ENCODE measurements around the gene SF3B1. TPM values are rescaled to one million over a fixed set of nuclear protein-coding genes. Genes with fewer than 3 reads are reported as not detected.
"Not testable (repeated sequence)": the region's sequence is repeated elsewhere in the genome, so short reads cannot be mapped to it uniquely, and the experiment has no call there.

SF3B1 gene
- total RNA-seq, 1 experiment from 2014 or later, result 292 TPM

GRCh38 chr2:197423307-197423706 is 11.5 kb downstream of the SF3B1 start:
- Histone ChIP-seq H3K27ac (no peak overlapping the region), H3K27me3 (no peaks in the 10 kb centered on the region), H3K4me3 (no peak overlapping the region), H3K36me3 (peaks cover 48% of the 10 kb centered on the region), H3K9me3 (replicated peaks) (no peaks in the 10 kb centered on the region), H3K4me1 (no peaks in the 10 kb centered on the region)
- no peak for DNase-seq

DNA sequence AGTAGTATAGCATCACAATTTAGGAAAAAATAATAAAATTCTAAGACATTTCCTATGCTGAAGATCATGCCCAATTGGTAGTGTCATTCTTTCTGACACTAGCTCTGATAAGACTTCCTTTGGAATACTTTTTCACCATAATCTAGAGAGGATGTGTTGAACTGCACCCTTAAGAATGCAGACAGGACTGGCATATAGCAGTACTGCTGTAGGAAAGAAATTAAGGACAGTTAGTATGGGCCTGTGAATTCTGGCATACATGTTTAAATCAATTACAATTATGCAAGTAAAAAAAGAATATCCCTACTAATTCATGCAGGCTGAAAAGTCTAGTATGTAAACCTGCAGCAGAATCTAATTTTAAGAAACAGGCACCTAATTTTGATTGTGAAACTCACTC is 15.4 kb downstream of the SF3B1 start:
- Histone ChIP-seq H3K9me3 (replicated peaks) (no peaks in the 10 kb centered on the region), H3K4me1 (no peaks in the 10 kb centered on the region), H3K4me3 (no peak overlapping the region), H3K27ac (no peak overlapping the region), H3K27me3 (no peaks in the 10 kb centered on the region), H3K36me3 (peaks cover 74% of the 10 kb centered on the region)
- no peak for DNase-seq

DNA sequence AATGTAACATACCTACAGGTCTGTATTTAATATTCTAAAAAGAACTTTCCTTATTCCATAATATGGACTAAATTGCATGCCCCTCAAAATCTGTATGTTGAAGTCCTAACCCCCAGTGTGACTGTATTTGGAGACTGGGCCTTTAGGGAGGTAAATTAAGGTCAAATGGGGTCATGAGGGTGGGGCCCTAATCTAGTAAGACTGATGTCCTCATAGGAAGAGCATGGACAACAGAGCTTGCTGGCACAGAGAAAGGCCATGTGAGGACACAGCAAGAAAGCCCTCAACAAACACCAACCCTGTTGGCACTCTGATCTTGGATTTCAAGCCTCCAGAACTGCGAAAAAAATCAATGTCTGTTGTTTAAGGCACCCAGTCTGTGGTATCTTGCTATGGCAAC is 18.6 kb downstream of the SF3B1 start:
- DNase-seq, result no peak
- H3K9me3 ChIP-seq (replicated peaks), result no peaks in the 10 kb centered on the region
- H3K36me3 ChIP-seq, result peaks cover 87% of the 10 kb centered on the region
- no peak overlapping the region for H3K27ac ChIP-seq
- no peak overlapping the region for H3K4me3 ChIP-seq
- no peaks in the 10 kb centered on the region for H3K4me1 ChIP-seq
- no peaks in the 10 kb centered on the region for H3K27me3 ChIP-seq

DNA sequence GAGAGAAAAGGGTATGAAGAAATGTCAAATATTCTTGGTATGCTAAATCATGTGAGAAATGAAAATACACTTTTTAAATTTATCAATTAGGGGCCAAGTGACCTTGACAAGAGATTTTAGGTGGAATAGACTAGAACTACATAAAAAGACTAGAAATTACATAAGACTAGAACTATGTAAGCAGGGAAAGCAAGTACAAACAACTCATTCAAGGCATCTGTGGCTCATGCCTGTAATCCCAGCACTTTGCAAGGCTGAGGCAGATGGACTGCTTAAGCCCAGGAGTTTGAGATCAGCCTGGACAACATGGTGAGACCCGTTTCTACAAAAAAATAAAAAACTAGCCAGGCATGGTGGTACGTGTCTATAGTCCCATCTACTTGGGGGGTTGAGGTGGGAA is 20.3 kb downstream of the SF3B1 start:
- H3K27ac ChIP-seq, result no peak overlapping the region
- H3K9me3 ChIP-seq (replicated peaks), result no peaks in the 10 kb centered on the region
- DNase-seq, result no peak
- no peaks in the 10 kb centered on the region for H3K27me3 ChIP-seq
- H3K4me3 ChIP-seq, result no peak overlapping the region
- no peaks in the 10 kb centered on the region for H3K4me1 ChIP-seq
- H3K36me3 ChIP-seq, result peaks cover 87% of the 10 kb centered on the region

GRCh38 chr2:197414039-197414438 is 20.8 kb downstream of the SF3B1 start:
- no peak overlapping the region for H3K4me3 ChIP-seq
- no peaks in the 10 kb centered on the region for H3K27me3 ChIP-seq
- no peaks in the 10 kb centered on the region for H3K4me1 ChIP-seq
- H3K27ac ChIP-seq, result no peak overlapping the region
- H3K36me3 ChIP-seq, result peaks cover 87% of the 10 kb centered on the region
- no peaks in the 10 kb centered on the region for H3K9me3 ChIP-seq (replicated peaks)
- DNase-seq, result no peak

GRCh38 chr2:197405582-197405981 is 29.2 kb downstream of the SF3B1 start:
- Histone ChIP-seq H3K27ac (no peak overlapping the region), H3K9me3 (replicated peaks) (no peaks in the 10 kb centered on the region), H3K4me1 (no peaks in the 10 kb centered on the region; the same call in 1 of the 2 replicates), H3K27me3 (no peaks in the 10 kb centered on the region), H3K36me3 (peaks cover 98% of the 10 kb centered on the region), H3K4me3 (no peak overlapping the region)
- no peak for DNase-seq

- no peak overlapping the region for H3K4me3 ChIP-seq
These were observed 34.8 kb downstream of the SF3B1 start for GRCh38 chr2:197399887-197400540.

GRCh38 chr2:197398913-197399312 is 35.9 kb downstream of the SF3B1 start:
- no peak for DNase-seq
- H3K27me3 ChIP-seq, result no peaks in the 10 kb centered on the region
- no peaks in the 10 kb centered on the region for H3K9me3 ChIP-seq (replicated peaks)
- no peak overlapping the region for H3K4me3 ChIP-seq
- H3K4me1 ChIP-seq, result no peaks in the 10 kb centered on the region; the same call in 1 of the 2 replicates
- H3K27ac ChIP-seq, result no peak overlapping the region
- H3K36me3 ChIP-seq, result peaks cover 99% of the 10 kb centered on the region

More at GRCh38 chr2:197399887-197400540, 34.8 kb downstream of the SF3B1 start:
- no peaks in the 10 kb centered on the region for H3K9me3 ChIP-seq (replicated peaks)
- no peaks in the 10 kb centered on the region; the same call in 1 of the 2 replicates for H3K4me1 ChIP-seq
- no peak for DNase-seq
- no peaks in the 10 kb centered on the region for H3K27me3 ChIP-seq
- peaks cover 100% of the 10 kb centered on the region for H3K36me3 ChIP-seq
- no peak overlapping the region for H3K27ac ChIP-seq

GRCh38 chr2:197391220-197391717 is 43.6 kb downstream of the SF3B1 start:
- H3K27me3 ChIP-seq, result no peaks in the 10 kb centered on the region
- H3K27ac ChIP-seq, result no peak overlapping the region
- no peaks in the 10 kb centered on the region for H3K4me1 ChIP-seq
- H3K4me3 ChIP-seq, result no peak overlapping the region
- H3K9me3 ChIP-seq (replicated peaks), result no peaks in the 10 kb centered on the region
- H3K36me3 ChIP-seq, result peaks cover 54% of the 10 kb centered on the region
- DNase-seq, result no peak

DNA sequence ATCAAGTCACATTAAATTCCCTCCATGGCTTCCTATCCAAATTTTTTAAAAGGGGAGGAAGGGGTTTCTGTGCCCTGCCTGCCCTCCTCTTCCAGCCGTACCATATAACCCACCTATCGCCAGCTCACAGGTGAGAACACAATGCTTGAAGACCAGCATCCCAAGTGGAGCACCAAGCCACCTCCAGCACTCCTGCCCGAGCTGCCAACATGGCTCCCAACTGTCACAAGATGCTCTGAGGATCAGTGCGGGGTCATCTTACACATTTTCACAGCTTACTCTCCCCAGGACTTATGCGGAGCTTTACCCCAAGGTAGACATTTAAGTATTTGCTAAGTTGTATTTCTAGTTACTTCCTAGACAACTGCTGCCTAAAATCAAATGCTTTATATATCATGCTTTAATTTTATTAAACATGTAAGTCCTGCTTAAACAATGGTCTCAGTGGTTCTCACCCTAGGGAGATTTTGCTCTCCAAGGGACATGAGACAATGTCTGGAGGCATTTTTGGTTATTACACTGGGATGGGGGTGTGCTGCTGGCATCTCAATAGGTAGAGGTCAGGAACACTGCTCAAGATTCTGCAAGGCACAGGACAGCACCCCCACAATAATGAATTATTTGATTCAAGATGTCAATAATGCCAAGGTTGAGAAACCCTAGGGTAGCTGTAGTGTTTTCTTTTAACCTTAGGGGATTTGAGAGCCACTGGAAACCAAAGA is 45.8 kb downstream of the SF3B1 start:
- Histone ChIP-seq H3K27ac (no peak overlapping the region), H3K36me3 (peaks cover 33% of the 10 kb centered on the region), H3K9me3 (replicated peaks) (no peaks in the 10 kb centered on the region), H3K4me1 (no peaks in the 10 kb centered on the region), H3K27me3 (no peaks in the 10 kb centered on the region), H3K4me3 (no peak overlapping the region)
- peak in 1 of 2 experiments; percentile 10 for DNase-seq

DNA sequence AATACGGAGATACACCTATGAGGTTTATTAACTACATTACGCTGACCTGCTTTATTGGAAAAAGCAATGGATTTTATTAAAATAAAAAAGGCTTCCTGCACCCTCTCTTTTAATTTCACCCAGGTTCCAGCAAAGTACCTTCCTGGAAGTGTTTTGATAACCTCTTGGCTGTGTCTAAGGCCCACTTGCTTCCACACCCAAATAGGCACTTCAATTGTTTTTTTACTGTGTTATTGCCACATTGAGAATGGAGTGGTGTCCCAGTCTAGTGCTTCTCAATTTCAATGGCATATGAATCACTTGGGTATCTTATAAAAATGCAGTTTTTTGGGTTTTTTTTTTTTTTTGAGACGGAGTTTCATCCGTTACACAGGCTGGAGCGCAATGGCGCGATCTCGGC is 47.6 kb downstream of the SF3B1 start:
- Histone ChIP-seq H3K4me1 (no peaks in the 10 kb centered on the region), H3K27me3 (no peaks in the 10 kb centered on the region), H3K27ac (no peak overlapping the region), H3K9me3 (replicated peaks) (no peaks in the 10 kb centered on the region), H3K36me3 (peaks cover 18% of the 10 kb centered on the region), H3K4me3 (no peak overlapping the region)
- no peak for DNase-seq

DNA sequence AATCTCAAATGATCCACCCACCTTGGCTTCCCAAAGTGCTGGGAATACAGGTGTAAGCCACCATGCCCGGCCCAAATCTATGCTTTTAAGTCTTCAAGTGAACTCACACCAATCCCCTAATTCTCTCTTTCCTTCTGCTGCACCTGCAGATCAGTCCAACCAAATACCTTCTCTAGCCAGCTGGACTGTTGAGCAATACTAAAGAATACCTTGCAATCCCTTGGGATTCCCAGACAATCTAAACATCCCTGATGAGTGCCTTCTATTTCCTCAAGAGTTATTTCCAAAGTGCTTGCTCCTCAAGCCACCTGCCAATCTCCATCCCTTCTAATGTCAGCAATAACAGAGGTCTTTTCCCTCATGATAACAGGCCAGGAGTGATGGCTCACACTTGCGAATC is 48.6 kb downstream of the SF3B1 start:
- Histone ChIP-seq H3K4me3 (no peak overlapping the region), H3K4me1 (no peaks in the 10 kb centered on the region), H3K9me3 (replicated peaks) (no peaks in the 10 kb centered on the region), H3K27ac (no peak overlapping the region), H3K27me3 (no peaks in the 10 kb centered on the region), H3K36me3 (peaks cover 11% of the 10 kb centered on the region)
- no peak for DNase-seq

DNA sequence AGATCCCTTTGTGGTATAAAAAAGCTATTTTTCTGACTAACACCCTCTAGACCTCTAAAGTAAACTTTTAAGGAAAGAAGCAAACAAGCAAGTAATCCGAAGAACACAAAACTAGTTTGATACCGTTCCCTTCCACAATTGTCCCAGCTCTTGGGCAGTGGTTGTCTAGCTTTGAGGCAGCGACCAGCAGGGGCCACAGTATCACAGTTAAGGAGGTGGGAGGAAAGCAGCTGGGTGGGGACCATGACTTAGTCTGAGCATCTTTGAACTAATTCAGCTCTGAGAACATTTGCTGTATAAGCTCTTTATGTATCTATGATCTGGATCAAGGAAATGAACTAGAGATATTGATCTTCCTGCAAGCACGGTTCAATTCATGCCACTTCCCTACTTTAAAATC is 51.0 kb downstream of the SF3B1 start:
- DNase-seq, result no peak
- Histone ChIP-seq H3K4me3 (no peak overlapping the region), H3K36me3 (no peaks in the 10 kb centered on the region; the same call in 1 of the 2 replicates), H3K9me3 (replicated peaks) (no peaks in the 10 kb centered on the region), H3K4me1 (no peaks in the 10 kb centered on the region), H3K27me3 (no peaks in the 10 kb centered on the region), H3K27ac (no peak overlapping the region)

GRCh38 chr2:197381641-197382040 is 53.2 kb downstream of the SF3B1 start:
- DNase-seq, result no peak
- Histone ChIP-seq H3K4me1 (no peaks in the 10 kb centered on the region), H3K27me3 (no peaks in the 10 kb centered on the region), H3K36me3 (no peaks in the 10 kb centered on the region), H3K27ac (no peak overlapping the region), H3K4me3 (no peak overlapping the region), H3K9me3 (replicated peaks) (no peaks in the 10 kb centered on the region)

- not testable (repeated sequence) for H3K4me1 ChIP-seq; H3K27me3 ChIP-seq; H3K27ac ChIP-seq; DNase-seq; H3K9me3 ChIP-seq (replicated peaks); H3K4me3 ChIP-seq; H3K36me3 ChIP-seq
These were observed 54.9 kb downstream of the SF3B1 start for GRCh38 chr2:197379918-197380309.
